GM12878 (cell line): ENCODE data around the gene PTGER4. TPM values are rescaled to one million over a fixed set of nuclear protein-coding genes. Genes with fewer than 3 reads are reported as not detected.

ENCODE experiments used
- ATAC-seq: fragments of 200-7000 bp; cut with Tn5 transposase; 3 replicates; pipeline ENCODE4 v1.9.1; 2020; ENCODE audit warnings: mild to moderate bottlenecking, moderate library complexity
- BruUV-seq: library from RNA; stranded (reverse); fragments of 400-500 nt; replicated peaks from 2 replicates; lab custom pipeline; 2021; lab: Mats Ljungman, UMichigan
- CTCF ChIA-PET: fragments of 300-600 bp; sonication (Branson Sonifier 250); formaldehyde crosslinking; extraction: SDS; loops from one replicate; lab custom pipeline; 2021; ENCODE audit warnings: inconsistent platforms; lab: Yijun Ruan, JAX
- POLR2A ChIA-PET: fragments of 350-600 bp; formaldehyde crosslinking; extraction: SDS; loops from one replicate; lab custom pipeline; 2021; ENCODE audit warnings: inconsistent platforms; lab: Charles Lee
- RAD21 ChIA-PET: fragments of 300-600 bp; sonication (Branson Sonifier 250); formaldehyde crosslinking; loops from one replicate; lab custom pipeline; 2023; ENCODE audit warnings: antibody characterized with exemption; ENCODE audit not compliant: unreplicated experiment; lab: Charles Lee
- SMC1A ChIA-PET: fragments of 300-600 bp; sonication (Branson Sonifier 250); formaldehyde crosslinking; loops from one replicate; lab custom pipeline; 2023; ENCODE audit not compliant: unreplicated experiment, uncharacterized antibody; lab: Charles Lee
- DNase-seq: peaks from one replicate; pipeline ENCODE4 v3.0.0-alpha.2; 2011; ENCODE audit warnings: low read depth, low spot score
- FAIRE-seq: peaks from 3 replicates; lab custom pipeline; 2011; peaks lifted over from hg19 to GRCh38; lab: Jason Lieb, UNC
- H2AFZ ChIP-seq: 2 replicates; pipeline ENCODE4 v1.6.0; 2011; ENCODE audit warnings: low read depth, low read length, control low read depth; ENCODE audit not compliant: control insufficient read depth
- H3K27ac ChIP-seq: 2 replicates; pipeline ENCODE4 v1.5.1; 2011; ENCODE audit warnings: control low read depth; ENCODE audit not compliant: control insufficient read depth, insufficient read depth
- H3K27me3 ChIP-seq, 2 experiments: replicated peaks in 1 of 2; 2 replicates each; pipeline versions ENCODE4 v1.6.0 to v1.6.1; 2011; ENCODE audit warnings: low read length in 1 of 2; ENCODE audit not compliant: control insufficient read depth in 2 of 2, insufficient read depth in 2 of 2
- H3K36me3 ChIP-seq, 2 experiments: 2 replicates each; pipeline ENCODE4 v1.5.1; 2011; ENCODE audit warnings: low read length in 1 of 2; ENCODE audit not compliant: control insufficient read depth in 2 of 2, insufficient read depth in 2 of 2
- H3K4me1 ChIP-seq: 2 replicates; pipeline ENCODE4 v1.6.1; 2011; ENCODE audit warnings: mild to moderate bottlenecking, low read length, moderate library complexity, mixed read lengths; ENCODE audit not compliant: control insufficient read depth, insufficient read depth
- H3K4me2 ChIP-seq: 2 replicates; pipeline ENCODE4 v1.6.0; 2011; ENCODE audit warnings: control low read depth; ENCODE audit not compliant: control insufficient read depth, insufficient read depth
- H3K4me3 ChIP-seq: fragments of 200-600 bp; sonication (generic); 2 replicates; pipeline ENCODE4 v1.5.1; 2016
- H3K79me2 ChIP-seq: 2 replicates; pipeline ENCODE4 v1.6.0; 2011; ENCODE audit warnings: low read length; ENCODE audit not compliant: control insufficient read depth, insufficient read depth
- H3K9ac ChIP-seq: 2 replicates; pipeline ENCODE4 v1.8.0; 2011; ENCODE audit warnings: low read length, control low read depth, mixed read lengths; ENCODE audit not compliant: control insufficient read depth, insufficient read depth
- H3K9me3 ChIP-seq: replicated peaks from 3 replicates; pipeline ENCODE4 v1.5.1; 2011; ENCODE audit warnings: mild to moderate bottlenecking, low read length; ENCODE audit not compliant: control insufficient read depth, insufficient read depth
- H4K20me1 ChIP-seq: 2 replicates; pipeline ENCODE4 v1.6.0; 2011; ENCODE audit not compliant: control insufficient read depth, insufficient read depth
- BMI1 ChIP-seq: fragments of 450-650 bp; IDR thresholded peaks from 2 replicates; pipeline ENCODE4 v1.6.1; 2016; ENCODE audit warnings: mild to moderate bottlenecking, moderate library complexity, borderline replicate concordance
- SIX5 ChIP-seq: IDR thresholded peaks from 2 replicates; pipeline ENCODE4 v1.6.1; 2011; ENCODE audit warnings: mild to moderate bottlenecking, low read depth, low read length, moderate library complexity; ENCODE audit not compliant: severe bottlenecking
- TCF7 ChIP-seq: IDR thresholded peaks from 2 replicates; pipeline ENCODE4 v1.6.1; 2014; ENCODE audit warnings: antibody characterized with exemption, borderline replicate concordance
- in situ Hi-C: fragments of 300-500 bp; cut with MboI; formaldehyde crosslinking; loops from 9 replicates; pipeline ENCODE4 v1.14.3; 2018; ENCODE audit warnings: mixed read lengths
- intact Hi-C: fragments of 100-400 bp; cut with micrococcal nuclease; formaldehyde crosslinking; loops from one replicate; pipeline ENCODE4 v1.14.2; 2022; ENCODE audit not compliant: unreplicated experiment
- polyA plus RNA-seq, 11 experiments: library from polyadenylated mRNA; depleted of rRNA in 4 of 11; unstranded in 6 of 11; stranded (reverse) in 5 of 11; fragments of >200 nt; fragmentation: Nextera tagmentation in 4 of 11; fragmentation: Illumina TruSeq in 1 of 11; extraction: Ambion mirVana in 4 of 11; extraction: Trizol in 1 of 11; gene quantifications; 1 replicate in 1 of 11; 2 replicates in 10 of 11; pipeline versions ENCODE4 v1.2.1 to v1.2.3, GENCODE V29; 2011 to 2016; ENCODE audit warnings: inconsistent platforms in 2 of 11, missing spikeins in 2 of 11, low read depth in 1 of 11
- total RNA-seq, 4 experiments: library from RNA; depleted of rRNA in 3 of 4; stranded (reverse); fragments of >200 nt in 3 of 4; fragmentation: Illumina TruSeq in 1 of 4; extraction: Trizol in 1 of 4; gene quantifications; 2 replicates each; pipeline versions ENCODE4 v1.2.1 to v1.2.3, GENCODE V29; 2013 to 2021
- TF ChIP-seq, protein P1 (sequence below): fragments of 450-650 bp; IDR thresholded peaks from 2 replicates; pipeline ENCODE4 v1.6.1; 2017; ENCODE audit warnings: antibody characterized with exemption, mild to moderate bottlenecking, moderate library complexity
- TF ChIP-seq, protein P2 (sequence below): fragments of 450-650 bp; IDR thresholded peaks from 2 replicates; pipeline ENCODE4 v1.6.1; 2016; ENCODE audit warnings: mild to moderate bottlenecking, moderate library complexity, borderline replicate concordance
- TF ChIP-seq, protein P3 (sequence below): fragments of 450-650 bp; IDR thresholded peaks from 2 replicates; pipeline ENCODE4 v1.6.1; 2017; ENCODE audit warnings: mild to moderate bottlenecking
- TF ChIP-seq, protein P4 (sequence below): IDR thresholded peaks from 2 replicates; pipeline ENCODE4 v1.6.1; 2012; ENCODE audit warnings: low read length, inconsistent platforms

Gene PTGER4
- total and polyA plus RNA-seq, 10 of the 15 experiments (the other 5 are each of a cell fraction or from before 2014, with no cell fraction given): 0.15 to 3.7 (median 0.62) TPM

DNA sequence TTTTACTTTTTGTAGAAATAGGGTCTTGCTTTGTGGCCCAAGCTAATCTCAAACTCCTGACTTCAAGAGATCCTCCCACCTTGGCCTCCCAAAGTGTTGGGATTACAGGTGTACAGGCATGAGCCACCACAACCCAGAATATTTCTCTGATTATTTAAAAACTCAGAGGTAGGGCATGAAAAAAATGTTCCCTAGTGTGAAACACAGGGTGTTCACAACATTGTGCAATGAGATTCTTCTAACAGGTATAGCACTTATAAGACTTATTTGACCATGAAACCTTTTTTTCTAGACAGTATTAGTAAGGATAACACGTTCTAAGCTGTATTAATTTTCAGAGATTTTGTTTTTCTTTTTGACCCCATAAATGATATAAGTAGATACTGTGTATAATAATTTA lies 13.1 kb upstream of the PTGER4 start (continued):
- TF ChIP-seq, protein P1, sequence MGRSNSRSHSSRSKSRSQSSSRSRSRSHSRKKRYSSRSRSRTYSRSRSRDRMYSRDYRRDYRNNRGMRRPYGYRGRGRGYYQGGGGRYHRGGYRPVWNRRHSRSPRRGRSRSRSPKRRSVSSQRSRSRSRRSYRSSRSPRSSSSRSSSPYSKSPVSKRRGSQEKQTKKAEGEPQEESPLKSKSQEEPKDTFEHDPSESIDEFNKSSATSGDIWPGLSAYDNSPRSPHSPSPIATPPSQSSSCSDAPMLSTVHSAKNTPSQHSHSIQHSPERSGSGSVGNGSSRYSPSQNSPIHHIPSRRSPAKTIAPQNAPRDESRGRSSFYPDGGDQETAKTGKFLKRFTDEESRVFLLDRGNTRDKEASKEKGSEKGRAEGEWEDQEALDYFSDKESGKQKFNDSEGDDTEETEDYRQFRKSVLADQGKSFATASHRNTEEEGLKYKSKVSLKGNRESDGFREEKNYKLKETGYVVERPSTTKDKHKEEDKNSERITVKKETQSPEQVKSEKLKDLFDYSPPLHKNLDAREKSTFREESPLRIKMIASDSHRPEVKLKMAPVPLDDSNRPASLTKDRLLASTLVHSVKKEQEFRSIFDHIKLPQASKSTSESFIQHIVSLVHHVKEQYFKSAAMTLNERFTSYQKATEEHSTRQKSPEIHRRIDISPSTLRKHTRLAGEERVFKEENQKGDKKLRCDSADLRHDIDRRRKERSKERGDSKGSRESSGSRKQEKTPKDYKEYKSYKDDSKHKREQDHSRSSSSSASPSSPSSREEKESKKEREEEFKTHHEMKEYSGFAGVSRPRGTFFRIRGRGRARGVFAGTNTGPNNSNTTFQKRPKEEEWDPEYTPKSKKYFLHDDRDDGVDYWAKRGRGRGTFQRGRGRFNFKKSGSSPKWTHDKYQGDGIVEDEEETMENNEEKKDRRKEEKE: no peak
- no peak for TF ChIP-seq TCF7

DNA sequence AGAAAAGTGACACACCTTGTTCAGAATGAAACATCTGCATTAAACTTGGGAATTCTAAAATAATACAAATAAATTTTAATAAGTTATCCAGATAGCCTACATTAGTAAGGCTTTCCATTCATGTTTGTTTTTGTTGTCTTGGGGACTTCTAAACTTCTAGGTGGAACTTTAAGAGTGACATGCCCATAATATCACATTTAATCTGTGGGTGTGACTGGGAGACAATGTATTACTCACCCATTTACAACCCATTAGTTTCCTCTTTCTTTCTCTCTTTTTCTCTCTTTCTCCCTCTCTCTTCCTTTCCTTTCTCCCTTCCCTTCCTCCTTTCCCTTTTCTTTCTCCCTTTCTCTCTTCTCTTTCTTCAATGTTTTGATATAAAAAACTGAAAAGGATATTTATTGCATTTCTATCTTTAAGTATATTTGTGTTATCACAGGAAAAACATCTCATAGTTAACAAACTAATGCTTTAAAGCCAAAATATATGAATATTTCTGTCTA lies 12.5 kb upstream of the PTGER4 start:
- intact Hi-C loops (no loop called here), in situ Hi-C loops (no loop called here)
- FAIRE-seq (no peak), ATAC-seq (no peak), DNase-seq (no peak)
- Histone ChIP-seq H3K4me2 (no peak overlapping the region), H3K79me2 (no peaks in the 10 kb centered on the region), H3K4me3 (no peak overlapping the region), H3K36me3 (no peaks in the 10 kb centered on the region), H3K4me1 (no peaks in the 10 kb centered on the region), H3K9me3 (no peaks in the 10 kb centered on the region), H4K20me1 (no peaks in the 10 kb centered on the region), H3K9ac (no peak overlapping the region), H2AFZ (no peak overlapping the region), H3K27ac (no peak overlapping the region), H3K27me3 (no peaks in the 10 kb centered on the region; a peak in 1 of 4 replicates)
- ChIA-PET SMC1A (interaction anchor here (0.8 kb wide), 1 partner anchor 10 kb away, joined by 3 read pairs; no protein-coding TSS in a partner anchor), CTCF (no interaction called here), RAD21 (interaction anchor here (1.4 kb wide), 1 partner anchor 18 kb away, joined by 3 read pairs; no protein-coding TSS in a partner anchor), POLR2A (no interaction called here)
- no TSS peak for BruUV-seq
- no peak for TF ChIP-seq BMI1
- TF ChIP-seq, protein P2, sequence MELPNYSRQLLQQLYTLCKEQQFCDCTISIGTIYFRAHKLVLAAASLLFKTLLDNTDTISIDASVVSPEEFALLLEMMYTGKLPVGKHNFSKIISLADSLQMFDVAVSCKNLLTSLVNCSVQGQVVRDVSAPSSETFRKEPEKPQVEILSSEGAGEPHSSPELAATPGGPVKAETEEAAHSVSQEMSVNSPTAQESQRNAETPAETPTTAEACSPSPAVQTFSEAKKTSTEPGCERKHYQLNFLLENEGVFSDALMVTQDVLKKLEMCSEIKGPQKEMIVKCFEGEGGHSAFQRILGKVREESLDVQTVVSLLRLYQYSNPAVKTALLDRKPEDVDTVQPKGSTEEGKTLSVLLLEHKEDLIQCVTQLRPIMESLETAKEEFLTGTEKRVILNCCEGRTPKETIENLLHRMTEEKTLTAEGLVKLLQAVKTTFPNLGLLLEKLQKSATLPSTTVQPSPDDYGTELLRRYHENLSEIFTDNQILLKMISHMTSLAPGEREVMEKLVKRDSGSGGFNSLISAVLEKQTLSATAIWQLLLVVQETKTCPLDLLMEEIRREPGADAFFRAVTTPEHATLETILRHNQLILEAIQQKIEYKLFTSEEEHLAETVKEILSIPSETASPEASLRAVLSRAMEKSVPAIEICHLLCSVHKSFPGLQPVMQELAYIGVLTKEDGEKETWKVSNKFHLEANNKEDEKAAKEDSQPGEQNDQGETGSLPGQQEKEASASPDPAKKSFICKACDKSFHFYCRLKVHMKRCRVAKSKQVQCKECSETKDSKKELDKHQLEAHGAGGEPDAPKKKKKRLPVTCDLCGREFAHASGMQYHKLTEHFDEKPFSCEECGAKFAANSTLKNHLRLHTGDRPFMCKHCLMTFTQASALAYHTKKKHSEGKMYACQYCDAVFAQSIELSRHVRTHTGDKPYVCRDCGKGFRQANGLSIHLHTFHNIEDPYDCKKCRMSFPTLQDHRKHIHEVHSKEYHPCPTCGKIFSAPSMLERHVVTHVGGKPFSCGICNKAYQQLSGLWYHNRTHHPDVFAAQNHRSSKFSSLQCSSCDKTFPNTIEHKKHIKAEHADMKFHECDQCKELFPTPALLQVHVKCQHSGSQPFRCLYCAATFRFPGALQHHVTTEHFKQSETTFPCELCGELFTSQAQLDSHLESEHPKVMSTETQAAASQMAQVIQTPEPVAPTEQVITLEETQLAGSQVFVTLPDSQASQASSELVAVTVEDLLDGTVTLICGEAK: no peak
- TF ChIP-seq, protein P3, sequence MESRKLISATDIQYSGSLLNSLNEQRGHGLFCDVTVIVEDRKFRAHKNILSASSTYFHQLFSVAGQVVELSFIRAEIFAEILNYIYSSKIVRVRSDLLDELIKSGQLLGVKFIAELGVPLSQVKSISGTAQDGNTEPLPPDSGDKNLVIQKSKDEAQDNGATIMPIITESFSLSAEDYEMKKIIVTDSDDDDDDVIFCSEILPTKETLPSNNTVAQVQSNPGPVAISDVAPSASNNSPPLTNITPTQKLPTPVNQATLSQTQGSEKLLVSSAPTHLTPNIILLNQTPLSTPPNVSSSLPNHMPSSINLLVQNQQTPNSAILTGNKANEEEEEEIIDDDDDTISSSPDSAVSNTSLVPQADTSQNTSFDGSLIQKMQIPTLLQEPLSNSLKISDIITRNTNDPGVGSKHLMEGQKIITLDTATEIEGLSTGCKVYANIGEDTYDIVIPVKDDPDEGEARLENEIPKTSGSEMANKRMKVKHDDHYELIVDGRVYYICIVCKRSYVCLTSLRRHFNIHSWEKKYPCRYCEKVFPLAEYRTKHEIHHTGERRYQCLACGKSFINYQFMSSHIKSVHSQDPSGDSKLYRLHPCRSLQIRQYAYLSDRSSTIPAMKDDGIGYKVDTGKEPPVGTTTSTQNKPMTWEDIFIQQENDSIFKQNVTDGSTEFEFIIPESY: no peak
- TF ChIP-seq, protein P4, sequence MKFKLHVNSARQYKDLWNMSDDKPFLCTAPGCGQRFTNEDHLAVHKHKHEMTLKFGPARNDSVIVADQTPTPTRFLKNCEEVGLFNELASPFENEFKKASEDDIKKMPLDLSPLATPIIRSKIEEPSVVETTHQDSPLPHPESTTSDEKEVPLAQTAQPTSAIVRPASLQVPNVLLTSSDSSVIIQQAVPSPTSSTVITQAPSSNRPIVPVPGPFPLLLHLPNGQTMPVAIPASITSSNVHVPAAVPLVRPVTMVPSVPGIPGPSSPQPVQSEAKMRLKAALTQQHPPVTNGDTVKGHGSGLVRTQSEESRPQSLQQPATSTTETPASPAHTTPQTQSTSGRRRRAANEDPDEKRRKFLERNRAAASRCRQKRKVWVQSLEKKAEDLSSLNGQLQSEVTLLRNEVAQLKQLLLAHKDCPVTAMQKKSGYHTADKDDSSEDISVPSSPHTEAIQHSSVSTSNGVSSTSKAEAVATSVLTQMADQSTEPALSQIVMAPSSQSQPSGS: no peak
- TF ChIP-seq SIX5: no peak
